Measurements from ENCODE around the gene CTNNA2.

The CTNNA2 gene

GRCh38 chr2:79952616-79953015 lies 439.8 kb downstream of the CTNNA2 start:
- Histone ChIP-seq H4K20me1 (ENCODE audit: insufficient read depth, low read length) (no peaks in the 10 kb centered on the region), H3K4me1 (ENCODE audit: low read length) (no peaks in the 10 kb centered on the region), H3K79me2 (ENCODE audit: low read length) (no peaks in the 10 kb centered on the region), H3K4me2 (ENCODE audit: low read length) (no peak overlapping the region), H3K9me3 (ENCODE audit: insufficient read depth, low read length) (no peaks in the 10 kb centered on the region), H3K36me3 (replicated peaks; ENCODE audit: low read depth, low read length) (no peaks in the 10 kb centered on the region), H2AFZ (ENCODE audit: low read depth, low read length) (no peak overlapping the region), H3K9ac (ENCODE audit: low read length) (no peak overlapping the region), H3K27me3 (ENCODE audit: low read depth, low read length) (no peaks in the 10 kb centered on the region), H3K27ac (ENCODE audit: low read length) (no peak overlapping the region), H3K4me3 (ENCODE audit: low read length) (no peak overlapping the region)
- no peak for TF ChIP-seq CTCF (IDR thresholded peaks at IDR 0.05; ENCODE audit: low read depth, low read length)
- TF ChIP-seq EZH2phosphoT487 (IDR thresholded peaks at IDR 0.05; ENCODE audit: low read depth), result no peak

- H4K20me1 ChIP-seq (ENCODE audit: insufficient read depth, low read length), result no peaks in the 10 kb centered on the region
- H3K27ac ChIP-seq (ENCODE audit: low read length), result no peak overlapping the region
- no peaks in the 10 kb centered on the region for H3K79me2 ChIP-seq (ENCODE audit: low read length)
- H3K4me3 ChIP-seq (ENCODE audit: low read length), result no peak overlapping the region
- no peaks in the 10 kb centered on the region for H3K4me1 ChIP-seq (ENCODE audit: low read length)
- no peak overlapping the region for H3K4me2 ChIP-seq (ENCODE audit: low read length)
- no peak overlapping the region for H3K9ac ChIP-seq (ENCODE audit: low read length)
- H3K9me3 ChIP-seq (ENCODE audit: insufficient read depth, low read length), result no peaks in the 10 kb centered on the region
- H3K27me3 ChIP-seq (ENCODE audit: low read depth, low read length), result no peaks in the 10 kb centered on the region
- H3K36me3 ChIP-seq (replicated peaks; ENCODE audit: low read depth, low read length), result no peaks in the 10 kb centered on the region
- TF ChIP-seq CTCF (IDR thresholded peaks at IDR 0.05; ENCODE audit: low read depth, low read length) (no peak), EZH2phosphoT487 (IDR thresholded peaks at IDR 0.05; ENCODE audit: low read depth) (no peak)
- H2AFZ ChIP-seq (ENCODE audit: low read depth, low read length), result no peak overlapping the region
These were observed 447.2 kb downstream of the CTNNA2 start for GRCh38 chr2:79960035-79960434.

- H3K4me1 ChIP-seq (ENCODE audit: low read length), result no peaks in the 10 kb centered on the region
- H3K27me3 ChIP-seq (ENCODE audit: low read depth, low read length), result no peaks in the 10 kb centered on the region
- H3K27ac ChIP-seq (ENCODE audit: low read length), result no peak overlapping the region
- TF ChIP-seq EZH2phosphoT487 (IDR thresholded peaks at IDR 0.05; ENCODE audit: low read depth), result no peak
- no peak for TF ChIP-seq CTCF (IDR thresholded peaks at IDR 0.05; ENCODE audit: low read depth, low read length)
- H3K4me2 ChIP-seq (ENCODE audit: low read length), result no peak overlapping the region
- H3K36me3 ChIP-seq (replicated peaks; ENCODE audit: low read depth, low read length), result no peaks in the 10 kb centered on the region
- H3K9me3 ChIP-seq (ENCODE audit: insufficient read depth, low read length), result no peaks in the 10 kb centered on the region
- no peak overlapping the region for H2AFZ ChIP-seq (ENCODE audit: low read depth, low read length)
- H4K20me1 ChIP-seq (ENCODE audit: insufficient read depth, low read length), result no peaks in the 10 kb centered on the region
- no peak overlapping the region for H3K9ac ChIP-seq (ENCODE audit: low read length)
- no peak overlapping the region for H3K4me3 ChIP-seq (ENCODE audit: low read length)
- no peaks in the 10 kb centered on the region for H3K79me2 ChIP-seq (ENCODE audit: low read length)
These were observed 447.7 kb downstream of the CTNNA2 start for GRCh38 chr2:79960519-79960918.

- H3K4me3 ChIP-seq (ENCODE audit: low read length), result no peak overlapping the region
- no peak overlapping the region for H3K4me2 ChIP-seq (ENCODE audit: low read length)
- no peak overlapping the region for H2AFZ ChIP-seq (ENCODE audit: low read depth, low read length)
- no peak overlapping the region for H3K9ac ChIP-seq (ENCODE audit: low read length)
- H3K4me1 ChIP-seq (ENCODE audit: low read length), result no peaks in the 10 kb centered on the region
- TF ChIP-seq CTCF (IDR thresholded peaks at IDR 0.05; ENCODE audit: low read depth, low read length) (no peak), EZH2phosphoT487 (IDR thresholded peaks at IDR 0.05; ENCODE audit: low read depth) (no peak)
- no peaks in the 10 kb centered on the region for H3K27me3 ChIP-seq (ENCODE audit: low read depth, low read length)
- H3K79me2 ChIP-seq (ENCODE audit: low read length), result no peaks in the 10 kb centered on the region
- no peak overlapping the region for H3K27ac ChIP-seq (ENCODE audit: low read length)
- H4K20me1 ChIP-seq (ENCODE audit: insufficient read depth, low read length), result no peaks in the 10 kb centered on the region
- H3K36me3 ChIP-seq (replicated peaks; ENCODE audit: low read depth, low read length), result no peaks in the 10 kb centered on the region
- H3K9me3 ChIP-seq (ENCODE audit: insufficient read depth, low read length), result no peaks in the 10 kb centered on the region
These were observed 452.1 kb downstream of the CTNNA2 start for GRCh38 chr2:79964966-79965365.

Data from OCI-LY3 (cell line).